CD4-positive, alpha-beta T cell treated with Interleukin-12 subunit alpha and Interleukin-12 subunit beta, for 1 hour (primary cell): ENCODE data around the gene PTPRK.

ENCODE experiments used
- DNase-seq: peaks from one replicate; pipeline ENCODE4 v3.0.0-alpha.2; 2020

The PTPRK gene

GRCh38 chr6:128118401-128118800 lies 402.0 kb downstream of the PTPRK start:
- DNase-seq, result no peak

- DNase-seq, result no peak
These were observed 402.5 kb downstream of the PTPRK start for GRCh38 chr6:128117916-128118315.

- no peak for DNase-seq
These were observed 406.2 kb downstream of the PTPRK start for GRCh38 chr6:128114164-128114563.

GRCh38 chr6:128112494-128112893 lies 407.9 kb downstream of the PTPRK start:
- DNase-seq, result no peak

GRCh38 chr6:128111096-128111495 lies 409.3 kb downstream of the PTPRK start:
- DNase-seq, result no peak

GRCh38 chr6:128107682-128108081 lies 412.7 kb downstream of the PTPRK start:
- DNase-seq, result no peak

- DNase-seq, result no peak
These were observed 420.7 kb downstream of the PTPRK start for GRCh38 chr6:128099571-128100197.

GRCh38 chr6:128098000-128098581 lies 422.3 kb downstream of the PTPRK start:
- DNase-seq, result no peak

GRCh38 chr6:128097009-128097408 lies 423.4 kb downstream of the PTPRK start:
- no peak for DNase-seq

- no peak for DNase-seq
These were observed 425.0 kb downstream of the PTPRK start for GRCh38 chr6:128095362-128095761.

GRCh38 chr6:128079021-128079420 lies 441.4 kb downstream of the PTPRK start:
- no peak for DNase-seq

GRCh38 chr6:128078276-128078675 lies 442.1 kb downstream of the PTPRK start:
- no peak for DNase-seq

GRCh38 chr6:128076843-128077242 lies 443.6 kb downstream of the PTPRK start:
- no peak for DNase-seq

- DNase-seq, result no peak
These were observed 445.8 kb downstream of the PTPRK start for GRCh38 chr6:128074567-128074966.

- no peak for DNase-seq
These were observed 447.0 kb downstream of the PTPRK start for GRCh38 chr6:128073389-128073788.

- DNase-seq, result no peak
These were observed 449.2 kb downstream of the PTPRK start for GRCh38 chr6:128071212-128071611.

GRCh38 chr6:128070406-128070805 lies 450.0 kb downstream of the PTPRK start:
- DNase-seq, result no peak

GRCh38 chr6:128069188-128069587 lies 451.2 kb downstream of the PTPRK start:
- DNase-seq, result no peak

- no peak for DNase-seq
These were observed 452.3 kb downstream of the PTPRK start for GRCh38 chr6:128068119-128068479.

- DNase-seq, result no peak
These were observed 452.8 kb downstream of the PTPRK start for GRCh38 chr6:128067446-128068118.

- no peak for DNase-seq
These were observed 455.3 kb downstream of the PTPRK start for GRCh38 chr6:128065072-128065471.

- no peak for DNase-seq
These were observed 455.9 kb downstream of the PTPRK start for GRCh38 chr6:128064540-128064895.

GRCh38 chr6:128063850-128064539 lies 456.4 kb downstream of the PTPRK start:
- no peak for DNase-seq
